Activated naive CD4-positive, alpha-beta T cell (primary cell): ENCODE measurements around the gene CIDEA.
"Not testable (repeated sequence)": the region's sequence is repeated elsewhere in the genome, so short reads cannot be mapped to it uniquely, and the experiment has no call there.

Source experiments
- DNase-seq, 4 experiments: peaks; one replicate each; lab custom pipeline; 2025; lab: John Stamatoyannopoulos, UW

CIDEA gene, protein sequence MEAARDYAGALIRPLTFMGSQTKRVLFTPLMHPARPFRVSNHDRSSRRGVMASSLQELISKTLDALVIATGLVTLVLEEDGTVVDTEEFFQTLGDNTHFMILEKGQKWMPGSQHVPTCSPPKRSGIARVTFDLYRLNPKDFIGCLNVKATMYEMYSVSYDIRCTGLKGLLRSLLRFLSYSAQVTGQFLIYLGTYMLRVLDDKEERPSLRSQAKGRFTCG

DNA sequence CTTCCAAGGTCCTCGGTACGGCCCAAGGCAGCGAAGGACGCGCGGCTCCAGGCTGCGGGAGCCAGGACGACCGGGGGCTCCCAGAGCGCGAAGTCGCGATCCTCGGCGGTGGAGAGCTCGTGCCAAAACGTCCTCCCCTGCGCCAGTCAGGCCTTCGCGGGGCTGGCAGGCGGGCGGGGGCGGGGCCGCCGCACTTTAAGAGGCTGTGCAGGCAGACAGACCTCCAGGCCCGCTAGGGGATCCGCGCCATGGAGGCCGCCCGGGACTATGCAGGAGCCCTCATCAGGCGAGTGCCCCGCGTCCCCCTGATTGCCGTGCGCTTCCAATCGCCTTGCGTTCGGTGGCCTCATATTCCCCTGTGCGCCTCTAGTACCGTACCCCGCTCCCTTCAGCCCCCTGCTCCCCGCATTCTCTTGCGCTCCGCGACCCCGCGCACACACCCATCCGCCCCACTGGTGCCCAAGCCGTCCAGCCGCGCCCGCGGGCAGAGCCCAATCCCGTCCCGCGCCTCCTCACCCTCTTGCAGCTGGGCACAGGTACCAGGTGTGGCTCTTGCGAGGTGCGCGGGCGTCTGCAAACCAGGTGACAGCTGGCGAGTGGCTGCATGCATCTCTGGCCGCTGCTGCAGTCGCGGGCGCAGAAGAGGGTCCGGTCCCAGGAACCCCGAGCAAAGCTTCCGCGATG, at the start of gene CIDEA:
Gene CIDEA (plus strand): TSS at position 226 of the 684 bp plus-strand sequence. CDS start 23 bp downstream, at position 249.
- DNase-seq, result no peak

DNA sequence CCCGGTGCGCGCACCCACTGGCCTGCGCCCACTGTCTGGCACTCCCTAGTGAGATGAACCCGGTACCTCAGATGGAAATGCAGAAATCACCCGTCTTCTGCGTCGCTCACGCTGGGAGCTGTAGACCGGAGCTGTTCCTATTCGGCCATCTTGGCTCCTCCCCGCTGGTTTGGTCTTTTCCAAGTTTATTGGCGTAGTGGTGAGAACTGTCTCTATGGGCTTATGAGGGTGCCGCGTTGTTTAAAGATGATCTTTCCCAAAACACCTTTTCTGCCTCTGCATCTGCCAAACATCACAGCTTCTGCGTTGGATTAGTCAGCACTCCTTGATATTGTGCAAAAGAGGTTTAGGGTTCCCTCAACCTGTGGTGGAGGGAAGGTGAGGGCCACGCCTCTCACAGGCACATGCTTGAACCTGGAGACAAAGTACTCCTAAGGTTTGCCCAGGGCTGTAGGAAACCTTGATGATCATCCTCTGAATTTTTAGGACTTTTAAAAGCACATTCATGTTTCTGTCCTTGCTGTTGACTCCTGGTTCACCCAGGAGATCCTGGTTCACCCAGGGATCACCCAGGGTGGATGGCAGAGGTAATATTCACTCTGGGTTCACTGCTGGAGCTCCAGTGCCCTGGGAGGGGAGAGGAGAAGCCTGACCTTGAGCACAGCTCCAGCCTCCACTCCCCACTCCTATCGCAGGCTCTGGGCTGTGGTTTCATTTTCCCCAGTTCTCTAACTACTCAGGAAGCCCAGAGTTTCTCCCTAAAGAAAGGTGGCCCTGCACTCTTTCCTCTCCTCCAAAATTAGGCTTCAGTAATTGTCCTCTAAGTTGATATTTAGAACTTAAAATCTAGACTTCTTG, 45.6 kb upstream of the CIDEA start:
- not testable (repeated sequence) for DNase-seq

DNA sequence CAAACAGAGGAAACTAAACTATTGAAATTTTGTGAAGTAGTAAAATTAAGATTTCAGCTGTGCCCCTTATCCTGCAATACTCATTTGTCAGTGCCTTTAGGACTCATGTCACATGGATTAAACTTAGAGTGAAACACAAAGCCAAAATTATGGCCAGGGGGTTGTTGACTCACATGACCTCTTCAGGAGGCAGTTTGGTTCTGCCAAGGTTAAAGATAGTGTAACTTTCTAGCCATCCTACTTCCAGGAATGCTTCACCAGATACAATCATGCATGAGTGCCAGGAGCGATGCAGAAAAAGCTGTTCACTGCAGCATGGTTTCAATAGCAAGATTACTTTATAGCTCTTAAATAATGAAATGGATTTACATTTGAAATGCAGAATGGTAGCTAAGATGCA, 41.9 kb upstream of the CIDEA start:
- DNase-seq, result not testable (repeated sequence)

DNA sequence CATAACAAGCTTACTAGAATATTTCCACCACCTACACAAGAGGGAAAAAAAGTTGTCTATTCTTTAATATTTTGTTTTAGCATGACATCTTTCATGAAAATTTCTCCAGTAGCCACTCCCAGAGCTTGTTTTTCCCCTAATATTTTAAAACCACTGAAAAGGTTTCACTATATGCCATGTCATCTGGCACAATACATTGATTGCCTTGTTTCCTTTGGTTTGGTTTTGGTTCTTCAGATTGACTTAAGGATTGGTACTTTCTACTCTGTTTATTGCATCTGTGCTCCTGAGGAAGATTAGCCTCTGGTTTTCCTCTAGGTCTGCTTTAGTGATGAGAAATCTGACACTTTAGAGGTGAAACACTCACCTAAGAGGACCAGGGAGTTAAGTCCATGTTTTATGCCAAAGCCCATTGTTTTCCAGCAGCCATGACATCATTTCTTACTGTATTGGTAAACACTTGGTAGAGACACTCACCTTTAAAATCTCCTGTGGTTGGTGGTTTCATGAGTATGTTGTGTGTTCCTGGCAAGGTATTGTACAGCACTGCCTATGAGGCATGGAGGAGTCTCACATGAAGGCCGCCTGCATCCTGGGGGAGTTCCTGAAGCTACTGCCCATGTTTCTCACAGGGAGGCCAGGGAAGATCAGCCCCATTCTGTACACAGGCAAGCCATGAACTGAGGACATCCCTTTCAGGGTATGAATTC, 39.7 kb upstream of the CIDEA start:
- DNase-seq, result not testable (repeated sequence)

DNA sequence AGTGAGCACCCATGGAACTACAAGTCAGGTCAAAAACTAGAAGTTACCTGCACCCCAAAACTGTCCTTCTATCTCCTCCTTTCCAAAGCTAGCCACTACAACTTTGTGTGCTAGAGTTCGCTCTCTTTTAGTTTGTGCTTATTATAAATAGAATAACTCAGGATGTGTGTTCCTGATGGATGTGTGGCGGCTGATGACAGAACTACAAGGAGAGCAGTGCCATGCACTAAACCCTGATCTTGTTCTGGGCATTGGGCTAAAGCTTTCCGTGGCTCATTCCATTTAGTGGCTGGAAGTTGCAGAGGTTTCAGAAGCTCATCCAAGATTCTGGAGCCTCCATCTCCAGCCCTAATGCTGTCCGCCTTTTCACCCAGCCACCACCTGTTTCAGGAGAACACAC, 37.7 kb upstream of the CIDEA start:
- not testable (repeated sequence) for DNase-seq

DNA sequence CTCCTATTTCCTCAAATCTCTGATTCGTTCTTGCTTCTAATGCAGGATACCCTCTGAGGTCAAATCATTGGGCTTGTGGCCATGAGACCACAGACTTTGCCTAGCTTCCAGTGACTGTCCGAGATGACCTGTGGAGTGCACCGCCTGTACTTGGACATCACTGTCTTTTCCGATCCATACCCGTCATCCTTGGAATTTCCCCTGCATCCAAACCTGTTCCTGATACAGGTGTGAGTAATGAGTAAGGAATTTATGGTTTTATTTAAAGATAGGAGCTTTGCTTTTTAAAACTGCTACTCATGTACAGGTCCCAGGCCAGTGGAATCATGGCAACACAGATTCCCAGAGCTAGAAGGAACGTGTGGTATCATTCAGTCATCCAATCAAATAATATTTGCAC, 35.6 kb upstream of the CIDEA start:
- not testable (repeated sequence) for DNase-seq

DNA sequence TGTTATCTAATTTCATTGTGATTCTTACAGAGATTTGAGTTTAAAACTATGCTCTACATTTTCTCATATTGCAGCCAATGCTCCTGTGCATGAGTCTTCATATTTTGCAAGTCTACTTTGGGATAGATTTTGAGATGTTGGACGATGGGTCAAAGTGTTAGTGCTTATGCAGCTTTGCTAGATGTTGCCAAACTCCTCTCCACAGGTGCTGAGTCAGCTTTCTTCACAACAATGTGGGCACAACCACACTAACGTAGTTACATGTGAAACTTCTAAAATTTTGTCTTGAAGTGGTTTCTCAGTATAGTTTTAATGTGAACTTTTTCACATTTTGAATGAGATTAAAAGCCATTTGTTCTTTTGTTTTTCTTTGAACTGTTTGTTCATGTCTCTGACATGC, 32.1 kb upstream of the CIDEA start:
- not testable (repeated sequence) for DNase-seq

DNA sequence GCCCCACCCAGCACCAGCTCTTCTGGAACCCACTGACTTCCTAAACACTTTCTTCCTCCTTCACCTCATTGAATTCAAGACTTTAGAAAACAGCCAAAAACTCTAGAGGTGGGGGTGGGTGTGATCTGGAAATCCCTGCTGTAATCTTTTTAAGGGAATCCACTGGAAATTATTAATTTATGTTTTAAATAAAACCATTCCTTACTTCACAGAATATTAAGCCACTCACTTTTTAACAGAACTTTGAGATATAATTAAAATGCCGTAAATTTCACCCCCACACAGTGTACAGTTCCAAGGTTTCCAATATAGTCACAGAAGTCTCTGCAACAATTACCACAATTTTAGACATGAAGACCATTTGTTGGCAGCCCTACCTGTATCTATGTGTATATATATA, 30.8 kb upstream of the CIDEA start:
- not testable (repeated sequence) for DNase-seq

DNA sequence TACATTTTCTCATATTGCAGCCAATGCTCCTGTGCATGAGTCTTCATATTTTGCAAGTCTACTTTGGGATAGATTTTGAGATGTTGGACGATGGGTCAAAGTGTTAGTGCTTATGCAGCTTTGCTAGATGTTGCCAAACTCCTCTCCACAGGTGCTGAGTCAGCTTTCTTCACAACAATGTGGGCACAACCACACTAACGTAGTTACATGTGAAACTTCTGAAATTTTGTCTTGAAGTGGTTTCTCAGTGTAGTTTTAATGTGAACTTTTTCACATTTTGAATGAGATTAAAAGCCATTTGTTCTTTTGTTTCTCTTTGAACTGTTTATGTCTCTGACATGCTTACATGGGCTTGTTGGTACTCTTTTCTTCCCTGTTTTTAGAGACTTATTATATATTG, 27.4 kb upstream of the CIDEA start:
- DNase-seq, result not testable (repeated sequence)

DNA sequence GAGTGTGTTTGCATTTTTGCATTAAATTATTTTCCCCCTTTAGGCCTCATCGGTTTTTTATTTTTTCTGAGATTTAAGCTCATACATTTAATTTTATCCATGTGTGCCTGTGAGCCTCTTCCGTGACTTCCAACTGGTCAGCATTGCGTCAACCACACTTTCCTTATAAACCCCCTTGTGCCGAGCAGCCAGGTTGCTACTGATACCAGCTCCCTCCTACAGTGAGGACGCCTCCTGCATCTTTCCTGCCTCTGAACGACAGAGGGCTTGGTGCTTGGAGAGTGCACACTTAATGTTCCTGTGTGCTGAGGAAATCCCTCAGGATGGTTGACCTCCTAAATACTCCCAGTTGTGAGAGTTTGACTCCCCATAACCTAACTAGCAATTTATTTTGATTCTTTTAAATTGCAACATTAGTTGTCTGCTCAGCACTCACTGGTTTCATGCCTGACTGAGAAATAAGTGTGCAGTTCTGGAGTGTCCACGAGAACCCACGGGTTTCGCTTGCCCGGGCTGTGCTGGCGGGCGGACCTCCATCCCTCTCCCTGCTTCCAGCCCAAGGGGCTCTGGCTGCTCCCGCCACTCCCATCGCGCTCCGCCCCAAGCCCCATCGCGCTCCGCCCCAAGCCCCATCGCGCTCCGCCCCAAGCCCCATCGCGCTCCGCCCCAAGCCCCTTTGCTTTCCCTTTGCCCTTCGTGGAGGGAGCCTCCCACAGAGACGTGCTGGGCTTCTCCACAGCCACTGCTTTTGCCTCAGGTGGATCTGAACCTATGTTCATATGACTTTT, 26.6 kb upstream of the CIDEA start:
- DNase-seq, result not testable (repeated sequence)

DNA sequence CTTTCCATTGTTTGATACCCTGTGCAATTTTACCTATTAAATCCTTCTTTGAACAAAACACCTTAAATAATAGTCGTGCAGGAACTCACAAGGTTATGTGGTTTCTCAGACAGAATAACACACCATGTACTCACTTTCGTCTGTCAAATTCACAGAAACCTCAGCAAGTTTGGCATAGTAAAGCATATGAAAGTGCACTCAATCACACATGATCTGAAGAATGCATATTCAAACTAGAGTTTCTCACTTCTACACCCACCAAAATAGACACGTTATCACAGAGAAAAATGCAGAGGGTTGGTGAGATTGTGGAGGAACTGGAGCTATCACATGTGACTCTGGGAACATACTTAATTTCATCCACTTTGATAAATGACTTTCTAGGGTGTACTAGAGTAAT, 25.9 kb upstream of the CIDEA start:
- DNase-seq, result not testable (repeated sequence)

DNA sequence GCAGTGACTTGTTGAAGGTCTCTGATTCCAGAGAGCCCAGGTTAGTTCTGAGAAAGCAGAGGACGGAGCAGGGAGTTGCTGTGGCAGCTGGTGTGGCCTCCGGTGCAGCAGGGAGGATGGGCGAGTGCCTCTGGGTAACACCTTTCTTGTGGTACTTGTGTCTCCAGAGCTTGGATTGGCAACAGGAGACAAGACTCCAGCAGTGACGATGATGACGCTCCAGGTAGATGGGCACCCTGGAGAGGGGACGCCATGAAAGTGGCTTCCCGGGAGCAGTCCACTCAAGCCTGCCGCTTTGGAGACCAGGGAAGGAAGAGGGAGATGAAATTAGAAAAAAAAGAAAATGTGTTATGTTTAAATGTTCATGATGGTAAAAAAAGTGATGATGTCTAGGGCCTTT, 23.6 kb upstream of the CIDEA start:
- not testable (repeated sequence) for DNase-seq

DNA sequence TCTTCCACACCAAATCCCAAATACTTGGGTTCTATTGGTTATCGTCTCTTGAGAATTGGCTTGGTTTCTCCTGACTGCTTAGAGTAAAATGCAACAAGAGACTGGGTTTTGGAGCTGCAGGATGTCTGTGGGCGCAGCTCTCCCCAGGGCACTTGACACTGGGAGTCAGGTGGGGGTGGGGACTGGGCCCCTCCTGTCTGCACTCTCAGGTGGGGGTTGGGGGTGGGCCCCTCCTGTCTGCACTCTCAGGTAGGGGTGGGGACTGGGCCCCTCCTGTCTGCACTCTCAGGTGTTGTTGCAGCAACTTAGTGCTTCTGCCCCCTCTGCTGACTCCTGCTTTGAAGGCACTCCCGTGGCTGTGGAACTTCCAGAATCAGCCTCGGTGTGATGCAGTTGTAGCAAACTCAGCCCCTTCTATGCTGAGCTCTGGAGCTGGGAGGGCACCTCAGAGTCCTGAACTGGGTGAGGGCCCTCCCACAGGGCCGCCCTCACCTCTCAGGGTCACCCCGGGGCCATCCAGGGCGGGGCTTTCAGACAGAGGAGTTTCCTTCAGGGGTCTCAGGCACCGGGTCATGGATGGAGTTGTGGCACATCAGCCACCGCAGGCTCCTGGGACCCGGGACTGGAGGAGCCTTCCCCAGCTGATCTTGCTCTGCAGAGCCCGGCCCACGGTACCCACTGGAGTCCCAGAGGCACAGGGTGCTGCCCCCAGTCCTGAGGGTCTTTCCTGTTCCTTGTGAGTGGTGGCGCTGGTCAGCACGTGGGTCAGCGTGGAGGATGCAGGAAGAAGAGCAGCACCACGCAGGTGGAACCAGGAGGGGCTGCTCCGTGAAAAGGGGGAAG, 22.9 kb upstream of the CIDEA start:
- DNase-seq, result no peak

DNA sequence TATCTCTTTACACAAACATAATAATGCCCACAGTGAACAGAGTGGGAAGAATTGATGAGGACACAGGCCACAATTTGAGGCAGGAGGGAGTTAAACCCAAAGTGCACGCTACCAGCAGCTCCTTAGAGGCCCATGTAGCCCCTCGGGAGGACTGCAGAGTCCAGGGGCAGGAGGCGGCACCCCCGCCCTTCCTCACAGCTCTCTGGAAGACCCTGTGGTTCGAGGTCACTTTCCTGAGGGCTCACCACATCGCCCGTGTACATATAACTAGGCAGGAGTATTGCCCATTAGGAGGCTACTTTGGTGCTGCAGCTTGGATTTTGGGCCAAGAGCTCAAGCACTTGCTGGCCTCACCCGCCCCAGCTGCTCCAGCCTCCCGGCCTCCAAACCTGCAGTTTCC, 22.2 kb upstream of the CIDEA start:
- no peak for DNase-seq

DNA sequence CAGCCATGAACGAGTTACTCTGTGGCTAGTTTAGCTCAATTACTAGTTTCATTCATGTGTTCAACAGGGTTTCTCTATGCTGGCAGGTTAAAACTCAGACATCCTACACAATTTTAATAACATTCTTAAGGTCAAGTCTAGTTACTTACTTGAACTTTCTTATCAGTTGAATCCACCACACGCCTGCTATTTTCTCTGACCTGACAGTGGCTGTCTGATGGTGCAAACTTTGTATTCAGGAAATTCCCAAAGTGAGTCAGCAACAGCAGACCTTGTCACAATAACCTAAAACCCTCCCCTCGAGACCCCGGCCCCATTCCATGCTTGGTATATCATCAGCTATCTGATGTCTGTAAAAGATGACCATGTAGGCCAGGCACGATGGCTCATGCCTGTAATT, 20.8 kb upstream of the CIDEA start:
- no peak for DNase-seq

DNA sequence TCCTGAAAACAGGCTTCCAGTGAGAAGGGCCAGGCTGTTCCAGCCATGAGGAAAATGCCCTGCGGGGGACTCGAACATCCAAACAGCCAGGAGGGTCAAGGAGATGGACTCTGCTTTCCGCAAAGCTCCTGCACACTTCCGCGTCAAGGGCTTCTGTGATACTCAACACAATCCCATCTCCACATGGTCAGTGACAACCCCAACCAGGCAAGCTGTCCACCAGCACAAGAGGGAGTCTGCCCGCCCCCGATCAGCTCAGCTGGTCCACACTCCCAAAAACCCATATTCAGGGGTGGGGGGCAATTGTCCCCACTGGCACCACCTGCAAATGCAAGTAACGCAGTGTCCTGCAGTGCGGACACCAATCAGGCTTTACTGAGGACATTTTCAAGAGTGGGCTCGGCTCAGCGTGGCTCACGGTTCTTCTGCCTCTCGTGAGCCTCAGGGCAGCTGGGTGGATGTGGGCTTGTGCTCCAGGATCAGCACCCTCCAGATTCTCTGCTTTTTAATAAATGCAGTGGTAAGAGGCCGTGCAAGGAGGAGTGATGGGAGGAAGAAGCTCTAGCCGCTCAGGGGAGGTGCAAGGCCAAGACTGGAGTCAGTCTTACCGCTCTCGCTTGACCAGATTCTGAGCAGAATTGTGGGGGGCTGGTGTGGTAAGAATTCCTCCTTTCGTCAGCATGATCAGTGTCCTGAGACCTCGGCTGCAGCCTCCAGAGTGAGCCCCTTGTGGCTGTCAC, 19.5 kb upstream of the CIDEA start:
- DNase-seq, result no peak

DNA sequence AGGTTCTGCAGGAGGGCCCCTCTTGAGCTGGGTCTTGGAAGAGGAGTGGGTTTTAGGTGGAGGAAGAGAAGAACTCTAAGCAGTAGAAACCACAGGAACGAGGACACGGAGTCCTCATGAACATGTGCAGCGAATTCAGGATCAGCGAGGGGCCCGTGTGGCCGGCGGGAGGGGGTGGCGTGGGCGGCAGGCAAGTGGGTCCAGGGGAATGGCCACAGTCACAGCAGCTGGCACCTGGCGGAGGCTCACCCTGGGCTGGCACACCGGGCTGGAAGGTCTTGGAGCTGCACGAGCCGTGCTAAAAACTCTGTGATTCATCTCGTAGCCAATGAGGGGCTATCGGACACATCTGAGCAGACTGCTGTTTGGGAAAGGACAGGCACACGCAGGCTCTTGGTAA, 18.0 kb upstream of the CIDEA start:
- no peak for DNase-seq

DNA sequence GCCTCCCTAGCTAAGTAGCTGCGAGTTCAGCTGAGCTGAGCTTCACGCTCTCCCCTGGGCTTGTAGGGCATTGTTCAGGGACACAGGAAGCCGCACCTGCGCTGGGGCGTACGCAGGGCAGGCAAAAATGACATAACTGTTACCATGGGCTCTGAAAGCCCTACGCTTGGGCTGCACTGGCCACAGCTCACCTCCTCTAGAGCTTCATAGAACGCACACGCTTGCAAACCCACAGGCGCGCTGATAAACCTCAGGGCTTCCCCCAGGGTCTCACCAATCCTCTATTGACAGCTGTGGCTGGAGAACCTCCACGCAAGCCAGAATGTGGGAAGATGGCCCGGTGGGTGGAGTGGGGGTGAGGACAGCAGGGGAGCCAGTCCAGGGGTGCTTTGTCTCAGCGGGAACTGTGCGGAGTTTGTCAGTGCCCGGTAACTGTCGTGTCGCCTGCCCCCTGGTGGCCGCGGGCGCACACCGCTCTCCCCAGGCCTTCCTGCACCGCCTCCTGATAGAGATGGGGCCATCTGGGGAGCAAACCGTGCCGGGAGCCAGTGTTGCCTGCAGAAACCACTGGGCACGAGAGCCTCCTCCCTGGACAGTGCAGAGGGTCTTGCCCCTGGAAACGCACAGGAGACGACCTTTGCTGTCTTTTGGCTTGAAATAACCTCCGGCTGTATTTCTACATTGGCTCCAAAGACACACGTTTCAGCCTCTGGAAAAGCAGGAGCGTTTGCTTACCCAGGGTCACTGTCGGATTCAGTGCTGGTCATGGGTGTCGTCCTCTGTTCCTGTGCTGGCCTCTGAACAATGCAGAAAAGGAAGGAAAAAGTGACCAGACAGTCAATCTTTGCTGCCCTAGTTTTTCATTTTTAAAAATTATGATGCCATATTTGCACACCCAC, 17.0 kb upstream of the CIDEA start:
- DNase-seq, result peak; percentile 21 to 57 (median 42)

DNA sequence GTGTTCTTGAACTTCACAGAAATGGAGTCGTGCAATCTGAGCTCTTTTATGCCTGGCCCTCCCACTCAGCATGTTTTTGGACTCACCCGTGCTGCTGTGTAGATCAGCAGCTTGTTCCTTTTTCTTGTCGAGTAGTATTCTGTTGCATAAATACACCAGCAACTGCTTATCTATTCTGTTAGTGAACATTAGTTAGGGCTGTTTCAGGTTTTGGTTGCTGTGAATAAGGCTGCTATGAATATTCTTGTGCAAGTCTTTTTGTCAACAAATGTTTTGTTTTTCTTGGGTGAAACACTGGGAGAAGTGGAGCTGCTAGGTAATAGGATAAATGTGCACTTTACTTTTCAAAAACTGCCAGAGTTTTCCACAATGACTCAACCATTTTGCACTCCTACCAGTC, 15.3 kb upstream of the CIDEA start:
- DNase-seq, result no peak
